Measurements from ENCODE around the gene MRPL49.
"Not testable (repeated sequence)": the region's sequence is repeated elsewhere in the genome, so short reads cannot be mapped to it uniquely, and the experiment has no call there.

Gene MRPL49

GRCh38 chr11:65134952-65135632 is 13.0 kb downstream of the MRPL49 start:
- FAIRE-seq = peak; percentile 97

DNA sequence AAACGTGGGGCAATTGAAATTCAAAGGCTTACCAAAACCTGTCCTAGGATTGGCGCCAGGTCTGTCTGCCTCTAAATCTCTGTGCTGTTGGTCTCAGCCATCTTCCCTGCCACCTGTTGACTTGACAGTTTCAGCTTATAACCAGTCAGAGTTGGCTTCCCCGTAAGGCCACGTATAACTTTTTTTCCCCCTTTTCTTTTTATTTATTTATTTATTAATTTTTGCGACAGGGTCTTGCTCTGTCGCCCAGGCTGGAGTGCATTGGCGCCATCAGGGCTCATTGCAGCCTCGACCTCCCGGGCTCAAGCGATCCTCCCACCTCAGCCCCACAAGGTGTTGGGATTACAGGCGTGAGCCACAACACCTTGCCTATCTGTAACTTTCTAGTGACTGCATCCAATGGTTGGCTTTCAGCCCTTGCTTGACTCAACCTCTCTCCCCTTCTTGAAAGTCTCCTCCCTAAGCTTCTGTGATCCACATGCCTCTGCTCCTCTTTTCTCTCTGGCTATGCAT is 13.6 kb downstream of the MRPL49 start:
- FAIRE-seq = no peak

DNA sequence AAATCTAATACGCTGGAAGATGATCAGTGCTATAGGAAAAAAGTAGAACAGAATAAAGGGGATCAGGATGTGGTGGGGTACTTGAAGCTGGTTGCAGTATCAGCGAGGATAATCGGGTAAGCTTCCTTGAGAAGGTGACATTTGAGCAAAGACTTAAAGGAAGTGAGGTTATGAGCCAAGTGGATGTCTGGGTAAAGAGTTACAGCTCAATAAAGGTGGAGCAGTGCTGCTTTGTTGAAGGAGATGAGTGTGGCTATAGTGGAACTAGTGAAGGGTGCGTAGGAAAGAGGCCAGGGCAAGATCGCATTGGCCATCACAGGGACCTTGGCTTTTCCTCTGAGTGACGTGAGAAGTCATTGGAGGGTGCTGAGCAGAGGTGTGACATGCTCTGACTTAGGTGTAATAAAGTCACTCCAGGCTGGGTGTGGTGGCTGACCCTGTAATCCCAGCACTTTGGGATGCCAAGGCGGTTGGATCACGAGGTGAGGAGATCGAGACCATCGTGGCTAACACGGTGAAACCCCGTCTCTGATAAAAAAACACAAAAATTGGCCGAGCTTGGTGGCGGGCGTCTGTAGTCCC is 14.5 kb downstream of the MRPL49 start:
- FAIRE-seq = no peak

GRCh38 chr11:65141896-65142494 is 19.9 kb downstream of the MRPL49 start:
- FAIRE-seq = no peak

GRCh38 chr11:65147352-65148075 is 25.4 kb downstream of the MRPL49 start:
- FAIRE-seq = no peak

DNA sequence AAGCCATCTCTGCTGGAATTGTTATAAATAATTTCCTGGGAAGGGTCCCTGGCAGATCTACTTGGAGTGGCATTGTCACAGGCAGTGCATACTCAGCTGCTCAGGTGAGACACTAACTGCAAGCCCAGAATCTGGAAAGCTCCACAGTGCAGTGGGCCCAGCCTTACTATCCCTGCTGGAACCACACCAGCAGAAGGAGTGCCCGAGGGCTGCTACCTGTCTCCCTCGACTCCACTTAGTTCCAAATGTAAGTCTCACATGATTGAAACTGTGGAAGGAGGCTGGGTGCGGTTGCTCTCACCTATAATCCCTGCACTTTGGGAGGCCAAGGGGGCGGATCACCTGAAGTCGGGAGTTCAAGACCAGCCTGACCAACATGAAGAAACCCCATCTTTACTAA is 26.5 kb downstream of the MRPL49 start:
- FAIRE-seq = no peak

DNA sequence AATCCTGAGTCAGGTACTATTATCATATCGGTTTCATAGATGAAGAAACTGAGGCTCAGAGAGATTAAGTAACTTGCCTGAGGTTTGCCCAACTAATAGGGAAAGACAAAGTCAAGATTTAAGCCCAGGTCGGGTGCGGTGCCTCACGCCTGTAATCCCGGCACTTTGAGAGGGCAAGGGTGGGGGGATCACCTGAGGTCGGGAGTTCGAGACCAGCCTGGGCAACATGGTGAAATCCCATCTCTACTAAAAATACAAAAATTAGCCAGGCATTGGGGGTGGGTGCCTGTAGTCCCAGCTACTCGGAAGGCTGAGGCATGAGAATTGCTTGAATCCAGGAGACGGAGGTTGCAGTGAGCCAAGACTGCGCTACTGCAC is 28.0 kb downstream of the MRPL49 start:
- not testable (repeated sequence) for FAIRE-seq

DNA sequence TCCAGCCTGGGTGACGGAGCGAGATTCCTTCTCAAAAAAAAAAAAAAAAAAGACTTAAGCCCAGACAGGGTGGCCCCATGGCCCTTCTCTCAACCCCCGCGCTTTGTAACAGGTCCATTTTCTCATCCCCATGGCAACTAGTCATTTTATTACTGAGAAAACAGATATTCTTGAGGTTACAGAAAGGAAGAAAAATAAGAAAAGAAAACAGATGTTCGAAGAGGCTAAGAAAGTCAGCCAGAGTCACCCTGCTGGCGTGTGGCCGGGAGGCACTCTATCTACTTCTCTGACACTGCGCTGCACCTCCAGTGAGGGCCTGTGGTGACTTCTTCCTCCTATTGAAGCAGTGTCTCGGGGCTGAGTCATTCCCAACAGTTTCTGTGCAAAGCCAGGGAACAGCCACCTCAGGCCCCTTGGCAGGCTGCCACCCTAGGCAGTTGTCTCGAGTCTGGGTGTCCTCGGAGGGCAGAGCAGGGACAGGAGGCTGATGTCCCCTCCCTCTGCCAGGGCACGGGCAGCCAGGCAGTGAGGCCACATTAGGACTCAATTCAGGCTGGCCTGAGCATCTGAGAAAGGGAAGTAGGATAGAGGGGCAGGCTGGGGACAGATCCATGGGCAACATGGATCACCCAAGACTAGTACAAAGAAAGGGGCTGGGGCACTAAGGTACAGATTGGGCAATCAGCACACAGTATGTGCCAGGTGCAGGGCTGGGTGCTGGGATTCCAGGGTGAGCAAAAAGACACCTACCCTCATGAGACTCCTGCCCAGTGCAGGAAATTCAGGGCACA is 28.6 kb downstream of the MRPL49 start:
- FAIRE-seq = no peak

DNA sequence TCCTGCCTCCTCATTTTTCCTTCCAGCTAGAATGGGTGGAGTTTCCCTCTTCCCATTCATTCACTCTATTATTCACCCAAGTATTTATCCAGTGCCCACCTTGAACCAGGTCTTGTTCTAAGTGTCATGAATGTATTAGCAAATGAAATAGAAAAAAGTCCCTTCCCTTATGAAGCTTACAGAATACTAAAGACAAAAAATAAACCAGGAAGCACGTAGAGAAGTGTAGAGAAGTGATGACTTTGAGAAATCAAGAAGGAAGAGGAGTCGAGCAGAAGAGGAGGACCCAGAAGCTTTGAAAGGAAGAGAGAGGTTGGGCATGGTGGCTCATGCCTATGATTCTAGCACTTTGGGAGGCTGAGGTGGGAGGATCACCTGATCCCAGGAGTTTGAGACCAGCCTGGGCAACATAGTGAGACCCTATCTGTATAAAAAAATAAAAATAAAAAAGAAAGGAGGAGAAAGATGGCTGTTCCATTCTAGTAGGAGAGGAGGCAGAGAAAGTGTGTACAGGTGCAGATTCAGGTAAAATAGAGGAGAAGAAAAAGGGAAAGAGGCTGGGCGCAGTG is 29.3 kb downstream of the MRPL49 start:
- no peak for FAIRE-seq

GRCh38 chr11:65152122-65152521 is 30.0 kb downstream of the MRPL49 start:
- FAIRE-seq = no peak

- no peak for FAIRE-seq
These were observed 34.1 kb downstream of the MRPL49 start for GRCh38 chr11:65156256-65156655.

GRCh38 chr11:65156926-65157325 is 34.8 kb downstream of the MRPL49 start:
- no peak for FAIRE-seq

GRCh38 chr11:65157336-65157735 is 35.2 kb downstream of the MRPL49 start:
- FAIRE-seq = no peak

GRCh38 chr11:65159012-65159411 is 36.9 kb downstream of the MRPL49 start:
- no peak for FAIRE-seq

DNA sequence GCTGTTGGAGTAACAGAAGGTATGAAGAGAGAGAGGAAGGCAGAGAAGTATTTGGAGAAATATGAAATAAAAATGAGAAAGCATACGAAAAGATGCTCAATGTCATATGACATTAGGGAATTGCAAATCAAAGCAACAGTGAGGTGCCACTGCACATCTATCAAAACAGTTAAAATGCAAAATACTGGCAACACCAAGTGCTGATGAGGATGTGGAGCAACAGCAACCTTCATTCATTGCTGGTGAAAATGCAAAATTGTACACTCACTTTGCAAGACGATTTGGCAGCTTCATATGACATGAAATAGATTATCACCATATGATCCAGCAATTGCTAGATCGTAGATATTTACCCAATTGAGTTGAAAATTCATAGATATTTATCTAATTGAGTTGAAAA is 38.5 kb downstream of the MRPL49 start:
- FAIRE-seq = no peak

- FAIRE-seq = no peak
These were observed 41.6 kb downstream of the MRPL49 start for GRCh38 chr11:65163684-65164083.

- no peak for FAIRE-seq
These were observed 43.5 kb downstream of the MRPL49 start for GRCh38 chr11:65165410-65166317.

DNA sequence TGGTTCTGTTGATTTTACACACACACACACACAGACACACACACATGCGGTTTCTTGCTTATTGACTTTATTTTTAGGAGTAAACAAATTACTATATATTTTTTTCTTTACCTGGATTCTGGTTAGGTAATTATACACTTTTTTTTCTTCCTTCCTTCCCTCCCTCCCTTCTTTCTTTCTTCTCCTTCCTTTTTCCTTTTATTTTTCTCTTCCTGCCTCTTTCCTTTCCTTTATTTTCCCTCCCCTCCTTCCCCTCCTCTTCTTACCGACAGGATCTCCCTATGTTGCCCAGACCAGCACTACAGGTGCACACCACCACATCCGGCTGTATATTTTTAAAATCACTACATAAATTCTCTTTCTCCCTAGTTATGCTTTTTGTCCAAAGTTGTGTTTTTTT is 44.8 kb downstream of the MRPL49 start:
- no peak for FAIRE-seq

DNA sequence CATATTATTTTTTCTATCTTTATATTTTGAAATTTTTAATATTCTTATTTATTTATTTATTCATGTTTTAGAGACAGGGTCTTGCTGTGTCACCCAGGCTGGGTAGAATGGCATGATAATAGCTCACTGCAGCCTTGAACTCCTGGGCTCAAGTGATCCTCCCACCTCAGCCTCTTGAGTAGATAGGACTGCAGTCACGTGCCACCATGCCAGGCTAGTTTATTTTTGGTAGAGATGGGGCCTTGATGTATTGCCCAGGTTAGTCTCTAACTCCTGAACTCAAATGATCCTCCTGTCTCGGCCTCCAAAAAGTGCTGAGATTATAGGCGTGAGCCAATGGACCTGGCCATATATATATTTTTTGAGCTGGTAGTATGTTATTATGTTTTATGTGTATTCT is 45.5 kb downstream of the MRPL49 start:
- FAIRE-seq = no peak

GRCh38 chr11:65169164-65169641 is 47.1 kb downstream of the MRPL49 start:
- no peak for FAIRE-seq

DNA sequence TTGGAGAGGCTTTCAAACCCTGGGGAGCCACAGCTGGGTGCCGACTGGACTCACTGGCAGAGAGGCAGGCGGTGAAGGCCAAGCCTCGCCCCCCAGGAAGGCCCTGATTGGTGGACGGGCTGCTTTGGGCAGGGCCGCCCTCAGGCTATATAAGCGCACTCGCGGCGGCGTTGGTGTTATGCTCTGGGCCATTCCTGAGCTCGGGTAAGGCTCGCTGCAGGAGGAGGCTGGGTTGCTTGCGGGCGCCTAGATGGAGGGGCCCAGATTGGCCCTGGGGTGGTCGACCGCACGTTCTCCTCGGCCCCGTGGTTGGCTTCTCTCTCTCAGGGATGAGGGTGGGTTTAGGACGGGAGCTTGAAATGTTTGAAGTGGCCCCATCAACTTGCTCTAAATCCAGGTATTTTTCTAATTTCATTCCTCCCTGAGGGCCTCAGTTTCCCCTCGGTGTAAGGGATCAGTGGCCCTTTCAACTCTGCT is 48.0 kb downstream of the MRPL49 start, which contains the start of gene SPDYC:
Gene SPDYC (plus strand): TSS at position 176 of the 477 bp plus-strand sequence. CDS start 1,125 bp downstream, outside the sequence.
- FAIRE-seq = no peak
